ENCODE measurements around the gene TTLL8.

Gene TTLL8

DNA sequence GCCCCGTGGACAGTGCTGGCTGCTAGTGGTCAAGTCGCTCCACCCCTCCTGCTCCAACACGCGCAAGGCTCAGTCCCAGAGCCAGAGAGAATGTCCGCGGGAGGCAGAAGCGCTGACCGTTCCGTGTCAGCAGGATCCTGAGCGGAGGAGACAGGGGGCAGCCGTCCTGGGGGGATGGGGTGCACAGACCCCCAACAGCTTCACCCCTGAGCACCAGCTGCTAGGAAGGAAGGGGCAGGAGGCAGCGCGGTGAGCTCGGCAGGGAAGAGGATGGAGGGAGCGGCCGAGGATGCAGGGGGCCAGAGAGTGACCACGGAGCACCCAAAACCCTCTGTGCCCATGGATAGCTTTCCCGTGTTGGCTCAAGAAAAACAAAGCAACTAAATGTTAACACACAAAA lies 6.4 kb upstream of the TTLL8 start:
- H3K9ac ChIP-seq (ENCODE audit: low read length) = no peak overlapping the region
- no peaks in the 10 kb centered on the region for H3K79me2 ChIP-seq (ENCODE audit: low read length)
- H3K9me2 ChIP-seq (replicated peaks; ENCODE audit: insufficient read depth, low read length) = no peaks in the 10 kb centered on the region
- TF ChIP-seq EZH2 (optimal IDR thresholded peaks at IDR 0.05; ENCODE audit: low read depth, low read length) (no peak), EZH2phosphoT487 (IDR thresholded peaks at IDR 0.05; ENCODE audit: low read length) (no peak)
- TF ChIP-seq, protein P1, sequence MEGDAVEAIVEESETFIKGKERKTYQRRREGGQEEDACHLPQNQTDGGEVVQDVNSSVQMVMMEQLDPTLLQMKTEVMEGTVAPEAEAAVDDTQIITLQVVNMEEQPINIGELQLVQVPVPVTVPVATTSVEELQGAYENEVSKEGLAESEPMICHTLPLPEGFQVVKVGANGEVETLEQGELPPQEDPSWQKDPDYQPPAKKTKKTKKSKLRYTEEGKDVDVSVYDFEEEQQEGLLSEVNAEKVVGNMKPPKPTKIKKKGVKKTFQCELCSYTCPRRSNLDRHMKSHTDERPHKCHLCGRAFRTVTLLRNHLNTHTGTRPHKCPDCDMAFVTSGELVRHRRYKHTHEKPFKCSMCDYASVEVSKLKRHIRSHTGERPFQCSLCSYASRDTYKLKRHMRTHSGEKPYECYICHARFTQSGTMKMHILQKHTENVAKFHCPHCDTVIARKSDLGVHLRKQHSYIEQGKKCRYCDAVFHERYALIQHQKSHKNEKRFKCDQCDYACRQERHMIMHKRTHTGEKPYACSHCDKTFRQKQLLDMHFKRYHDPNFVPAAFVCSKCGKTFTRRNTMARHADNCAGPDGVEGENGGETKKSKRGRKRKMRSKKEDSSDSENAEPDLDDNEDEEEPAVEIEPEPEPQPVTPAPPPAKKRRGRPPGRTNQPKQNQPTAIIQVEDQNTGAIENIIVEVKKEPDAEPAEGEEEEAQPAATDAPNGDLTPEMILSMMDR (IDR thresholded peaks at IDR 0.05; ENCODE audit: low read length) = no peak
- no peak overlapping the region for H2AFZ ChIP-seq (ENCODE audit: low read length)
- peaks cover 5% of the 10 kb centered on the region; the same call in 1 of the 2 replicates for H3K4me1 ChIP-seq (ENCODE audit: low read length)
- no peak overlapping the region for H3K27ac ChIP-seq (ENCODE audit: low read length)
- peaks cover 81% of the 10 kb centered on the region for H3K27me3 ChIP-seq (replicated peaks; ENCODE audit: insufficient read depth, low read length)
- H3K4me3 ChIP-seq (ENCODE audit: low read length) = no peak overlapping the region
- H3K4me2 ChIP-seq (ENCODE audit: low read depth, low read length) = no peak overlapping the region
- H3K36me3 ChIP-seq (replicated peaks; ENCODE audit: insufficient read depth, low read length) = no peaks in the 10 kb centered on the region
- DNase-seq = no peak
- no peaks in the 10 kb centered on the region for H3K9me3 ChIP-seq (replicated peaks; ENCODE audit: insufficient read depth, low read length)
- no peaks in the 10 kb centered on the region for H4K20me1 ChIP-seq (ENCODE audit: insufficient read depth, low read length)
- H3F3A ChIP-seq (ENCODE audit: insufficient read depth, low read length) = no peaks in the 10 kb centered on the region

DNA sequence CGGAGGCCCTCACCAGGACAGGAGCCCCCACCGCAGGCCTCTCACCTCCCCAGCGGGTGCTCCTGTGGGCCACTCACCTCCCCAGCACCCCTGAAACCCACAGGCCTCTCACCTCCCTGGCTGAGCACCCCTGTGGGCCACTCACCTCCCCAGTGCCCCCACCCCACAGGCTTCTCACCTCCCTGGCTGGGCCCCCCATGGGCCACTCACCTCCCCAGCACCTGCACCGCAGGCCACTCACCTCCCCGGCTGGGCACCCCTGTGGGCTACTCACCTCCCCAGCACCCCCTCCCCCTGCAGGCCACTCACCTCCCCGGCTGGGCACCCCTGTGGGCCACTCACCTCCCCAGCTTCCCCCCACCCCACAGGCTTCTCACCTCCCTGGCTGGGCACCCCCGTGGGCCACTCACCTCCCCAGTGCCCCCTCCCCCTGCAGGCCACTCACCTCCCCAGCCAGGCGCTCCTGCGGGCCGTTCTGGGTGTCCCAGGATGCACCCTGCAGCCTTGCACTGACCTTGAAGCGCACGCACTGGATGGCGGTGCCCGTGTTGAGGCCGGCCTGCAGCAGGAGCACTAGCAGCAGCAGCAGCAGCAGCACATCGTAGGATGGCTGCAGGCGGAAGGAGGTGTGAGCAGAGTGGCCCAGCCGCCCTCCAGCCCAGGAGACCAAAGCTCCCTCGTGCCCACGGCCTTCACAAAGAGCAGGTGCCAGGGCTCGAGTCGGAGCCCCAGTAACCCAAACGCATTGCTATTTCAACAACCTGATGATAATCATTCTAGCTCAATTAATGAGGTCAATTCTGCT lies 5.7 kb upstream of the TTLL8 start:
- H4K20me1 ChIP-seq (ENCODE audit: insufficient read depth, low read length) = no peaks in the 10 kb centered on the region
- H3K9me3 ChIP-seq (replicated peaks; ENCODE audit: insufficient read depth, low read length) = no peaks in the 10 kb centered on the region
- H3K27ac ChIP-seq (ENCODE audit: low read length) = no peak overlapping the region
- H3K4me3 ChIP-seq (ENCODE audit: low read length) = no peak overlapping the region
- no peak overlapping the region for H3K4me2 ChIP-seq (ENCODE audit: low read depth, low read length)
- TF ChIP-seq, protein P1 (IDR thresholded peaks at IDR 0.05; ENCODE audit: low read length) = no peak
- H3K4me1 ChIP-seq (ENCODE audit: low read length) = peaks cover 7% of the 10 kb centered on the region; the same call in 1 of the 2 replicates
- no peak overlapping the region for H3K9ac ChIP-seq (ENCODE audit: low read length)
- no peak for DNase-seq
- no peaks in the 10 kb centered on the region for H3K79me2 ChIP-seq (ENCODE audit: low read length)
- no peaks in the 10 kb centered on the region for H3F3A ChIP-seq (ENCODE audit: insufficient read depth, low read length)
- peaks cover 87% of the 10 kb centered on the region for H3K27me3 ChIP-seq (replicated peaks; ENCODE audit: insufficient read depth, low read length)
- H2AFZ ChIP-seq (ENCODE audit: low read length) = no peak overlapping the region
- no peaks in the 10 kb centered on the region for H3K36me3 ChIP-seq (replicated peaks; ENCODE audit: insufficient read depth, low read length)
- no peaks in the 10 kb centered on the region for H3K9me2 ChIP-seq (replicated peaks; ENCODE audit: insufficient read depth, low read length)

DNA sequence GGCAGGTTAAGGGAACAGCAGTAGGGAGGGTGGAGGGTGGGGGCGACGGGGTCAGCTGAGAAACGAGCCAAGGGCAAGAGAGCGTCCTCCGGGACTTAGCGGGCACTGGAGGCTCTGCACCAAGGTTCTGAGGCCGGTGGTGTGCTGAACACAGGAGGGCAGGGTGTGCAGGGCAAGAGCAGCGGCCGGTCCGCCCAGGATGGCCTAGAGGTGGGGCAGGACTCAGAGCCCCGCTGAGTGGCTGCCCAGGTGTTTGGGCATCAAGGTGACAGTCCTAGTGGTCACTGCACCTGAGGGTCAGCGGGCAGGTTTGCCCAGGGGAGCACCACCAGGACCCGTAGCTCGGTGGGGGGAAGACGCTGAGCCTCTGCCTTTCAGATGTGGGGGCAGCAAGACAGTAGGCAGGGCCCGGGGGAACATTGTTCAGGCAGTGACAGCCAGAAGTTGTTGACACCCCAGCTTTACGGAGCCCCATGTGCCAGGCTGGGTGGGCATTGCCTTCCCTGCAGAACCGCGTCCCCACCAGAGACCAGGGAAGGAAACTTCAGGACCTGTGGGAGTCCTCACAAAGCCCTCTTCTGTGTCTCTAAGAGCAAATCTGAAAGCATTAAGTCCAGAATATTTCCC lies 4.5 kb upstream of the TTLL8 start:
- Histone ChIP-seq H3K79me2 (ENCODE audit: low read length) (no peaks in the 10 kb centered on the region), H3K27me3 (replicated peaks; ENCODE audit: insufficient read depth, low read length) (peaks cover 81% of the 10 kb centered on the region), H3K9me2 (replicated peaks; ENCODE audit: insufficient read depth, low read length) (no peaks in the 10 kb centered on the region), H3K4me1 (ENCODE audit: low read length) (peaks cover 7% of the 10 kb centered on the region; the same call in 1 of the 2 replicates), H3K36me3 (replicated peaks; ENCODE audit: insufficient read depth, low read length) (no peaks in the 10 kb centered on the region), H3K4me3 (ENCODE audit: low read length) (no peak overlapping the region), H3K9ac (ENCODE audit: low read length) (no peak overlapping the region), H3K9me3 (replicated peaks; ENCODE audit: insufficient read depth, low read length) (no peaks in the 10 kb centered on the region), H2AFZ (ENCODE audit: low read length) (no peak overlapping the region), H3F3A (ENCODE audit: insufficient read depth, low read length) (no peaks in the 10 kb centered on the region), H3K27ac (ENCODE audit: low read length) (no peak overlapping the region), H3K4me2 (ENCODE audit: low read depth, low read length) (no peak overlapping the region), H4K20me1 (ENCODE audit: insufficient read depth, low read length) (no peaks in the 10 kb centered on the region)
- TF ChIP-seq, protein P1 (IDR thresholded peaks at IDR 0.05; ENCODE audit: low read length) = no peak
- TF ChIP-seq EZH2 (optimal IDR thresholded peaks at IDR 0.05; ENCODE audit: low read depth, low read length) (no peak), EZH2phosphoT487 (IDR thresholded peaks at IDR 0.05; ENCODE audit: low read length) (no peak)
- no peak for DNase-seq
